Central memory CD8-positive, alpha-beta T cell (primary cell): ENCODE results near the gene CEP112.

Experiments
- ATAC-seq: fragments of 150-1000 bp; cut with Tn5 transposase; replicated peaks from 2 replicates; pipeline ENCODE4 v1.10.0; 2022; ENCODE audit warnings: mild to moderate bottlenecking, moderate FRiP score, moderate number of reproducible peaks; ENCODE audit not compliant: poor library complexity, severe bottlenecking; ENCODE audit errors: extremely low read depth
- DNase-seq, 2 donors: peaks; one replicate each; pipeline ENCODE4 v3.0.0; 2021; ENCODE audit warnings: low spot score in 2 of 2
- H3K27ac Mint-ChIP-seq: one replicate; pipeline ENCODE4 v1.8.0; 2022; ENCODE audit warnings: low read depth, mild to moderate bottlenecking, moderate library complexity, mixed read lengths
- H3K27me3 Mint-ChIP-seq: one replicate; pipeline ENCODE4 v1.8.0; 2022; ENCODE audit warnings: mixed read lengths
- H3K36me3 Mint-ChIP-seq: one replicate; pipeline ENCODE4 v1.8.0; 2022; ENCODE audit warnings: mild to moderate bottlenecking, moderate library complexity, mixed read lengths; ENCODE audit not compliant: insufficient read depth
- H3K4me1 Mint-ChIP-seq: one replicate; pipeline ENCODE4 v1.8.0; 2022; ENCODE audit warnings: mixed read lengths
- H3K4me3 Mint-ChIP-seq: one replicate; pipeline ENCODE4 v1.8.0; 2022; ENCODE audit warnings: mild to moderate bottlenecking, moderate library complexity, mixed read lengths
- H3K9me3 Mint-ChIP-seq: one replicate; pipeline ENCODE4 v1.8.0; 2022; ENCODE audit warnings: mixed read lengths

Gene CEP112

GRCh38 chr17:65668211-65668610, 523.7 kb downstream of the CEP112 start:
- Mint-ChIP-seq H3K27ac (no peak overlapping the region), H3K9me3 (no peaks in the 10 kb centered on the region), H3K36me3 (no peaks in the 10 kb centered on the region), H3K4me3 (no peak overlapping the region), H3K4me1 (no peaks in the 10 kb centered on the region), H3K27me3 (peaks cover 26% of the 10 kb centered on the region)
- ATAC-seq (no peak), DNase-seq (no peak)

GRCh38 chr17:65667656-65668055, 524.3 kb downstream of the CEP112 start:
- DNase-seq (no peak), ATAC-seq (no peak)
- no peak overlapping the region for H3K4me3 Mint-ChIP-seq
- peaks cover 26% of the 10 kb centered on the region for H3K27me3 Mint-ChIP-seq
- no peaks in the 10 kb centered on the region for H3K36me3 Mint-ChIP-seq
- H3K27ac Mint-ChIP-seq = no peak overlapping the region
- H3K9me3 Mint-ChIP-seq = no peaks in the 10 kb centered on the region
- no peaks in the 10 kb centered on the region for H3K4me1 Mint-ChIP-seq

GRCh38 chr17:65666876-65667321, 525.0 kb downstream of the CEP112 start:
- peaks cover 26% of the 10 kb centered on the region for H3K27me3 Mint-ChIP-seq
- no peak overlapping the region for H3K27ac Mint-ChIP-seq
- DNase-seq (no peak), ATAC-seq (no peak)
- no peaks in the 10 kb centered on the region for H3K4me1 Mint-ChIP-seq
- H3K36me3 Mint-ChIP-seq = no peaks in the 10 kb centered on the region
- H3K4me3 Mint-ChIP-seq = no peak overlapping the region
- no peaks in the 10 kb centered on the region for H3K9me3 Mint-ChIP-seq

- no peak for ATAC-seq
- no peak overlapping the region for H3K4me3 Mint-ChIP-seq
- no peaks in the 10 kb centered on the region for H3K9me3 Mint-ChIP-seq
- no peak for DNase-seq
- no peaks in the 10 kb centered on the region for H3K4me1 Mint-ChIP-seq
- peaks cover 22% of the 10 kb centered on the region for H3K27me3 Mint-ChIP-seq
- no peak overlapping the region for H3K27ac Mint-ChIP-seq
- H3K36me3 Mint-ChIP-seq = no peaks in the 10 kb centered on the region
Measured at GRCh38 chr17:65665966-65666365, 526.0 kb downstream of the CEP112 start.

- Mint-ChIP-seq H3K36me3 (no peaks in the 10 kb centered on the region), H3K27ac (no peak overlapping the region), H3K4me1 (no peaks in the 10 kb centered on the region), H3K4me3 (no peak overlapping the region), H3K27me3 (peaks cover 28% of the 10 kb centered on the region), H3K9me3 (no peaks in the 10 kb centered on the region)
- DNase-seq (no peak), ATAC-seq (no peak)
Measured at GRCh38 chr17:65664696-65665095, 527.2 kb downstream of the CEP112 start.

- Mint-ChIP-seq H3K27ac (no peak overlapping the region), H3K4me3 (no peak overlapping the region), H3K36me3 (no peaks in the 10 kb centered on the region), H3K4me1 (no peaks in the 10 kb centered on the region), H3K9me3 (no peaks in the 10 kb centered on the region), H3K27me3 (peaks cover 24% of the 10 kb centered on the region)
- ATAC-seq (no peak), DNase-seq (no peak)
Measured at GRCh38 chr17:65664266-65664665, 527.7 kb downstream of the CEP112 start.

GRCh38 chr17:65662196-65662595, 529.7 kb downstream of the CEP112 start:
- Mint-ChIP-seq H3K27me3 (peaks cover 16% of the 10 kb centered on the region), H3K27ac (no peak overlapping the region), H3K4me3 (no peak overlapping the region), H3K9me3 (no peaks in the 10 kb centered on the region), H3K36me3 (no peaks in the 10 kb centered on the region), H3K4me1 (no peaks in the 10 kb centered on the region)
- no peak for ATAC-seq
- DNase-seq = no peak

GRCh38 chr17:65660947-65661346, 531.0 kb downstream of the CEP112 start:
- no peaks in the 10 kb centered on the region for H3K36me3 Mint-ChIP-seq
- no peaks in the 10 kb centered on the region for H3K9me3 Mint-ChIP-seq
- no peaks in the 10 kb centered on the region for H3K4me1 Mint-ChIP-seq
- DNase-seq = no peak
- ATAC-seq = no peak
- no peak overlapping the region for H3K27ac Mint-ChIP-seq
- peaks cover 11% of the 10 kb centered on the region for H3K27me3 Mint-ChIP-seq
- H3K4me3 Mint-ChIP-seq = no peak overlapping the region

- Mint-ChIP-seq H3K4me1 (no peaks in the 10 kb centered on the region), H3K27ac (no peak overlapping the region), H3K27me3 (peaks cover 11% of the 10 kb centered on the region), H3K4me3 (no peak overlapping the region), H3K9me3 (no peaks in the 10 kb centered on the region), H3K36me3 (no peaks in the 10 kb centered on the region)
- no peak for DNase-seq
- no peak for ATAC-seq
Measured at GRCh38 chr17:65660078-65660477, 531.9 kb downstream of the CEP112 start.

- Mint-ChIP-seq H3K4me3 (no peak overlapping the region), H3K27me3 (peaks cover 11% of the 10 kb centered on the region), H3K27ac (no peak overlapping the region), H3K4me1 (no peaks in the 10 kb centered on the region), H3K36me3 (no peaks in the 10 kb centered on the region), H3K9me3 (no peaks in the 10 kb centered on the region)
- ATAC-seq = no peak
- DNase-seq = no peak
Measured at GRCh38 chr17:65659512-65659911, 532.4 kb downstream of the CEP112 start.

GRCh38 chr17:65657251-65657828, 534.6 kb downstream of the CEP112 start:
- no peak overlapping the region for H3K4me3 Mint-ChIP-seq
- peaks cover 2% of the 10 kb centered on the region for H3K36me3 Mint-ChIP-seq
- H3K9me3 Mint-ChIP-seq = no peaks in the 10 kb centered on the region
- H3K4me1 Mint-ChIP-seq = no peaks in the 10 kb centered on the region
- ATAC-seq = no peak
- no peak for DNase-seq
- no peak overlapping the region for H3K27ac Mint-ChIP-seq
- H3K27me3 Mint-ChIP-seq = peaks cover 18% of the 10 kb centered on the region

GRCh38 chr17:65656390-65657250, 535.3 kb downstream of the CEP112 start:
- no peak overlapping the region for H3K27ac Mint-ChIP-seq

GRCh38 chr17:65655706-65656105, 536.2 kb downstream of the CEP112 start:
- DNase-seq (no peak), ATAC-seq (no peak)
- peaks cover 11% of the 10 kb centered on the region for H3K27me3 Mint-ChIP-seq
- no peaks in the 10 kb centered on the region for H3K9me3 Mint-ChIP-seq
- H3K27ac Mint-ChIP-seq = no peak overlapping the region
- peaks cover 2% of the 10 kb centered on the region for H3K36me3 Mint-ChIP-seq
- no peaks in the 10 kb centered on the region for H3K4me1 Mint-ChIP-seq
- no peak overlapping the region for H3K4me3 Mint-ChIP-seq

More at GRCh38 chr17:65656390-65657250, 535.3 kb downstream of the CEP112 start:
- Mint-ChIP-seq H3K9me3 (no peaks in the 10 kb centered on the region), H3K27me3 (peaks cover 18% of the 10 kb centered on the region), H3K36me3 (peaks cover 2% of the 10 kb centered on the region), H3K4me3 (no peak overlapping the region), H3K4me1 (no peaks in the 10 kb centered on the region)
- DNase-seq = no peak
- ATAC-seq = no peak
